ENCODE measurements around the gene KITLG. TPM values are rescaled to one million over a fixed set of nuclear protein-coding genes. Genes with fewer than 3 reads are reported as not detected.

The KITLG gene
- total and polyA plus RNA-seq, 4 donors = 0.39 to 3.0 (median 0.86) TPM

- Histone ChIP-seq H3K27ac (ENCODE audit: low read depth in 1 of 2, low read length in 2 of 2) (no peak overlapping the region), H3K27me3 (ENCODE audit: control insufficient read depth in 4 of 4, insufficient read depth in 4 of 4, low read length in 3 of 4) (no peaks in the 10 kb centered on the region)
- WGBS = 84% methylated on average over 2 of the region's 2 CpGs
These were observed 34.0 kb downstream of the KITLG start for GRCh38 chr12:88546226-88546625.

GRCh38 chr12:88544991-88545980 lies 35.0 kb downstream of the KITLG start:
- H3K4me1 ChIP-seq (ENCODE audit: control insufficient read depth in 4 of 4, insufficient read depth in 4 of 4, low read length in 3 of 4) = no peaks in the 10 kb centered on the region
- no peak for TF ChIP-seq RXRA (IDR thresholded peaks at IDR 0.05)
- H3K4me3 ChIP-seq (ENCODE audit: low read depth in 1 of 3, low read length in 3 of 3) = no peak overlapping the region
- no peaks in the 10 kb centered on the region for H3K9me3 ChIP-seq (ENCODE audit: control insufficient read depth in 4 of 4, low read length in 3 of 4)
- no peak for DNase-seq (ENCODE audit: low spot score)
- H3K27ac ChIP-seq (ENCODE audit: low read depth in 1 of 2, low read length in 2 of 2) = no peak overlapping the region
- no peaks in the 10 kb centered on the region for H3K36me3 ChIP-seq (ENCODE audit: control insufficient read depth in 4 of 4, insufficient read depth in 3 of 4, low read depth in 1 of 4, low read length in 3 of 4)
- H3K27me3 ChIP-seq (ENCODE audit: control insufficient read depth in 4 of 4, insufficient read depth in 4 of 4, low read length in 3 of 4) = no peaks in the 10 kb centered on the region
- no peak overlapping the region for H3K9ac ChIP-seq (ENCODE audit: low read depth in 1 of 2, low read length in 2 of 2)
- 90% methylated on average over 10 of the region's 10 CpGs for WGBS

More at GRCh38 chr12:88546226-88546625, 34.0 kb downstream of the KITLG start:
- TF ChIP-seq TAF1 (conservative IDR thresholded peaks at IDR 0.05) (no peak), RAD21 (IDR thresholded peaks at IDR 0.05) (no peak), HNF4G (IDR thresholded peaks at IDR 0.05) (no peak), NR2F2 (IDR thresholded peaks at IDR 0.05) (no peak), SP1 (IDR thresholded peaks at IDR 0.05) (no peak), ZBTB33 (IDR thresholded peaks at IDR 0.05) (no peak), EGR1 (IDR thresholded peaks at IDR 0.05; ENCODE audit: low read depth in 2 of 2) (no peak), YY1 (IDR thresholded peaks at IDR 0.05) (no peak), HNF4A (conservative IDR thresholded peaks at IDR 0.05) (no peak)
- DNase-seq (ENCODE audit: low spot score) = no peak
- H3K9ac ChIP-seq (ENCODE audit: low read depth in 1 of 2, low read length in 2 of 2) = no peak overlapping the region
- no peaks in the 10 kb centered on the region for H3K9me3 ChIP-seq (ENCODE audit: control insufficient read depth in 4 of 4, low read length in 3 of 4)
- no peaks in the 10 kb centered on the region for H3K4me1 ChIP-seq (ENCODE audit: control insufficient read depth in 4 of 4, insufficient read depth in 4 of 4, low read length in 3 of 4)
- H3K4me3 ChIP-seq (ENCODE audit: low read depth in 1 of 3, low read length in 3 of 3) = no peak overlapping the region
- no peaks in the 10 kb centered on the region for H3K36me3 ChIP-seq (ENCODE audit: control insufficient read depth in 4 of 4, insufficient read depth in 3 of 4, low read depth in 1 of 4, low read length in 3 of 4)

GRCh38 chr12:88539893-88540292 lies 40.4 kb downstream of the KITLG start:
- Histone ChIP-seq H3K27me3 (ENCODE audit: control insufficient read depth in 4 of 4, insufficient read depth in 4 of 4, low read length in 3 of 4) (no peaks in the 10 kb centered on the region), H3K27ac (ENCODE audit: low read depth in 1 of 2, low read length in 2 of 2) (no peak overlapping the region), H3K36me3 (ENCODE audit: control insufficient read depth in 4 of 4, insufficient read depth in 3 of 4, low read depth in 1 of 4, low read length in 3 of 4) (no peaks in the 10 kb centered on the region), H3K4me1 (ENCODE audit: control insufficient read depth in 4 of 4, insufficient read depth in 4 of 4, low read length in 3 of 4) (no peaks in the 10 kb centered on the region), H3K9ac (ENCODE audit: low read depth in 1 of 2, low read length in 2 of 2) (no peak overlapping the region), H3K9me3 (ENCODE audit: control insufficient read depth in 4 of 4, low read length in 3 of 4) (no peaks in the 10 kb centered on the region), H3K4me3 (ENCODE audit: low read depth in 1 of 3, low read length in 3 of 3) (no peak overlapping the region)
- 0% methylated on average over 1 of the region's 1 CpG for WGBS
- no peak for DNase-seq (ENCODE audit: low spot score)
- TF ChIP-seq HNF4G (IDR thresholded peaks at IDR 0.05) (no peak), YY1 (IDR thresholded peaks at IDR 0.05) (no peak), RXRA (IDR thresholded peaks at IDR 0.05) (no peak), CTCF (IDR thresholded peaks at IDR 0.05; ENCODE audit: low read depth, low read length, missing input control) (no peak), NR2F2 (IDR thresholded peaks at IDR 0.05) (no peak), EGR1 (IDR thresholded peaks at IDR 0.05; ENCODE audit: low read depth in 2 of 2) (no peak), GABPA (IDR thresholded peaks at IDR 0.05 in 1 of 2, conservative IDR thresholded peaks at IDR 0.05 in 1 of 2) (no peak), JUND (IDR thresholded peaks at IDR 0.05) (no peak), ZBTB33 (IDR thresholded peaks at IDR 0.05) (no peak)
